HuH-7.5 (cell line): ENCODE data around the gene SLC9A8.

ENCODE experiments used
- DNase-seq: peaks from one replicate; pipeline ENCODE4 v3.0.0; 2011; ENCODE audit warnings: low spot score

Gene SLC9A8

GRCh38 chr20:49918446-49918845 is 105.8 kb downstream of the SLC9A8 start:
- DNase-seq = no peak

GRCh38 chr20:49919009-49919408 is 106.4 kb downstream of the SLC9A8 start:
- no peak for DNase-seq

GRCh38 chr20:49919461-49919860 is 106.8 kb downstream of the SLC9A8 start:
- DNase-seq = no peak

GRCh38 chr20:49924247-49924646 is 111.6 kb downstream of the SLC9A8 start:
- DNase-seq = no peak

- DNase-seq = no peak
Observed at GRCh38 chr20:49925901-49926454, 113.3 kb downstream of the SLC9A8 start.

- peak; percentile 86 for DNase-seq
Observed at GRCh38 chr20:49928411-49929141, 115.9 kb downstream of the SLC9A8 start.

GRCh38 chr20:49929142-49929494 is 116.5 kb downstream of the SLC9A8 start:
- no peak for DNase-seq

GRCh38 chr20:49935746-49936152 is 123.1 kb downstream of the SLC9A8 start:
- DNase-seq = no peak

GRCh38 chr20:49936153-49937026 is 123.8 kb downstream of the SLC9A8 start, which contains the start of gene RNF114:
RNF114 (plus strand) TSS chr20:49936397; CDS start chr20:49936413, 16 bp downstream.
- DNase-seq = peak; percentile 92

- no peak for DNase-seq
Observed at GRCh38 chr20:49937027-49937929, 124.7 kb downstream of the SLC9A8 start.

- no peak for DNase-seq
Observed at GRCh38 chr20:49938173-49939163, 125.8 kb downstream of the SLC9A8 start.

GRCh38 chr20:49941456-49941855 is 128.8 kb downstream of the SLC9A8 start:
- no peak for DNase-seq
